Ureter (tissue), 1 donor: ENCODE measurements around the gene PRDM11. TPM values are rescaled to one million over a fixed set of nuclear protein-coding genes. Genes with fewer than 3 reads are reported as not detected.

Source experiments
- DNase-seq: peaks from one replicate; pipeline ENCODE4 v3.0.0-alpha.2; 2020; ENCODE audit warnings: low spot score
- total RNA-seq: library from RNA; stranded (reverse); gene quantifications from one replicate; pipeline ENCODE4 v1.2.4, GENCODE V29; 2023
- donor health status: DM: yes; HTN: yes; CAD: no.

The PRDM11 gene
- total RNA-seq, 1 donor from 2014 or later, result 35.3 TPM

- no peak for DNase-seq
Measured at GRCh38 chr11:45174168-45174835, 27.9 kb downstream of the PRDM11 start.

- DNase-seq, result no peak
Measured at GRCh38 chr11:45174963-45175362, 28.5 kb downstream of the PRDM11 start.

- no peak for DNase-seq
Measured at GRCh38 chr11:45176996-45177395, 30.6 kb downstream of the PRDM11 start.

- no peak for DNase-seq
Measured at GRCh38 chr11:45178223-45178622, 31.8 kb downstream of the PRDM11 start.

- DNase-seq, result no peak
Measured at GRCh38 chr11:45178890-45179671, 32.6 kb downstream of the PRDM11 start.

GRCh38 chr11:45179686-45180178 is 33.3 kb downstream of the PRDM11 start:
- no peak for DNase-seq

- no peak for DNase-seq
Measured at GRCh38 chr11:45180179-45180847, 33.9 kb downstream of the PRDM11 start.

GRCh38 chr11:45180848-45181192 is 34.4 kb downstream of the PRDM11 start:
- DNase-seq, result peak; percentile 71

- DNase-seq, result no peak
Measured at GRCh38 chr11:45181193-45181888, 34.9 kb downstream of the PRDM11 start.

- DNase-seq, result no peak
Measured at GRCh38 chr11:45181889-45182550, 35.6 kb downstream of the PRDM11 start.

GRCh38 chr11:45182902-45183301 is 36.5 kb downstream of the PRDM11 start:
- DNase-seq, result no peak

- no peak for DNase-seq
Measured at GRCh38 chr11:45184640-45185039, 38.2 kb downstream of the PRDM11 start.

- DNase-seq, result no peak
Measured at GRCh38 chr11:45185228-45185729, 38.8 kb downstream of the PRDM11 start.

- no peak for DNase-seq
Measured at GRCh38 chr11:45187375-45187774, 40.9 kb downstream of the PRDM11 start.

GRCh38 chr11:45188127-45188526 is 41.7 kb downstream of the PRDM11 start:
- DNase-seq, result no peak

- no peak for DNase-seq
Measured at GRCh38 chr11:45189230-45189629, 42.8 kb downstream of the PRDM11 start.

GRCh38 chr11:45193695-45194094 is 47.3 kb downstream of the PRDM11 start:
- DNase-seq, result no peak

GRCh38 chr11:45204761-45205160 is 58.3 kb downstream of the PRDM11 start:
- DNase-seq, result no peak

- DNase-seq, result no peak
Measured at GRCh38 chr11:45205978-45206377, 59.5 kb downstream of the PRDM11 start.

GRCh38 chr11:45208135-45208534 is 61.7 kb downstream of the PRDM11 start:
- no peak for DNase-seq
